Coronary artery (tissue), 2 donors: Measurements from ENCODE around the gene ATF6.
"Not testable (repeated sequence)": the region's sequence is repeated elsewhere in the genome, so short reads cannot be mapped to it uniquely, and the experiment has no call there.

Source experiments
- DNase-seq: peaks from one replicate; pipeline ENCODE4 v3.0.0-alpha.2; 2017; ENCODE audit warnings: low spot score
- H3K27ac ChIP-seq, 2 donors: fragments of 200-600 bp; sonication (generic); one replicate each; pipeline ENCODE4 v1.5.1; 2016 to 2019
- H3K4me3 ChIP-seq: fragments of 200-600 bp; sonication (generic); 2 replicates; pipeline ENCODE4 v1.5.1; 2016; ENCODE audit warnings: mild to moderate bottlenecking, moderate library complexity
- CTCF ChIP-seq: fragments of 200-600 bp; sonication (generic); IDR thresholded peaks from one replicate; pipeline ENCODE4 v1.5.1; 2019; ENCODE audit warnings: antibody characterized with exemption

ATF6 gene

GRCh38 chr1:161747801-161748200, 18.3 kb upstream of the ATF6 start:
- no peak overlapping the region for H3K4me3 ChIP-seq
- no peak overlapping the region for H3K27ac ChIP-seq
- TF ChIP-seq CTCF = no peak
- DNase-seq = no peak

- no peak for TF ChIP-seq CTCF
- peak; percentile 96 for DNase-seq
- Histone ChIP-seq H3K27ac (peak within 1 kb of the TSS; percentile 72 to 96), H3K4me3 (peak within 1 kb of the TSS; percentile 96)
Measured at GRCh38 chr1:161749509-161750407, 16.4 kb upstream of the ATF6 start, which contains the start of gene DUSP12. Gene DUSP12, plus strand, starts transcription at chr1:161749786. Its CDS starts 16 bp downstream, at chr1:161749802.

- H3K4me3 ChIP-seq = no peak overlapping the region
- H3K27ac ChIP-seq = no peak overlapping the region
- DNase-seq = no peak
- no peak for TF ChIP-seq CTCF
Measured at GRCh38 chr1:161763522-161764098, 2.5 kb upstream of the ATF6 start.

- Histone ChIP-seq H3K27ac (no peak overlapping the region), H3K4me3 (no peak overlapping the region)
- no peak for DNase-seq
- TF ChIP-seq CTCF = no peak
Measured at GRCh38 chr1:161768461-161768860, 2.3 kb downstream of the ATF6 start.

- DNase-seq = no peak
- H3K4me3 ChIP-seq = no peak overlapping the region
- TF ChIP-seq CTCF = no peak
- no peak overlapping the region for H3K27ac ChIP-seq
Measured at GRCh38 chr1:161768986-161769672, 3.0 kb downstream of the ATF6 start.

- not testable (repeated sequence) for DNase-seq, H3K4me3 ChIP-seq, H3K27ac ChIP-seq
Measured at GRCh38 chr1:161769673-161770045, 3.5 kb downstream of the ATF6 start.

GRCh38 chr1:161770250-161770649, 4.1 kb downstream of the ATF6 start:
- no peak for DNase-seq
- Histone ChIP-seq H3K27ac (no peak overlapping the region), H3K4me3 (no peak overlapping the region)
- TF ChIP-seq CTCF = no peak
